Neuronal stem cell (in vitro differentiated cells): Measurements from ENCODE around the gene CNTN5.

Experiments
- DNase-seq: peaks from one replicate; pipeline ENCODE4 v3.0.0-alpha.2; 2013; ENCODE audit warnings: low spot score
- H2AFZ ChIP-seq: one replicate; pipeline ENCODE4 v1.6.1; 2013; ENCODE audit warnings: mild to moderate bottlenecking, low read length, inconsistent platforms
- H2AK5ac ChIP-seq: 2 replicates; pipeline ENCODE4 v1.6.1; 2013; ENCODE audit warnings: low read depth, mild to moderate bottlenecking, inconsistent platforms, low read length, moderate library complexity, mixed read lengths
- H2BK120ac ChIP-seq: 2 replicates; pipeline ENCODE4 v1.6.1; 2013; ENCODE audit warnings: low read depth, mild to moderate bottlenecking, inconsistent platforms, low read length, moderate library complexity, mixed read lengths
- H2BK12ac ChIP-seq: one replicate; pipeline ENCODE4 v1.6.1; 2013; ENCODE audit warnings: low read length, inconsistent platforms
- H2BK15ac ChIP-seq: 2 replicates; pipeline ENCODE4 v1.6.1; 2013; ENCODE audit warnings: mild to moderate bottlenecking, low read length, inconsistent platforms, mixed read lengths
- H2BK5ac ChIP-seq: one replicate; pipeline ENCODE4 v1.6.1; 2013; ENCODE audit warnings: inconsistent platforms, mild to moderate bottlenecking, low read length, moderate library complexity
- H3K14ac ChIP-seq: one replicate; pipeline ENCODE4 v1.6.1; 2013; ENCODE audit warnings: low read length, inconsistent platforms
- H3K18ac ChIP-seq: 2 replicates; pipeline ENCODE4 v1.6.1; 2013; ENCODE audit warnings: low read length, inconsistent platforms
- H3K23ac ChIP-seq: 2 replicates; pipeline ENCODE4 v1.6.1; 2013; ENCODE audit warnings: low read depth, mild to moderate bottlenecking, mixed read lengths, low read length, inconsistent platforms; ENCODE audit not compliant: poor library complexity
- H3K27ac ChIP-seq: replicated peaks from 3 replicates; pipeline ENCODE4 v1.5.1; 2013; ENCODE audit warnings: low read length, inconsistent platforms
- H3K27me3 ChIP-seq, 3 experiments: 2 replicates each; pipeline ENCODE4 v1.6.1; 2013; ENCODE audit warnings: low read length in 3 of 3, mild to moderate bottlenecking in 2 of 3, inconsistent platforms in 1 of 3, low read depth in 1 of 3, mixed read lengths in 1 of 3, moderate library complexity in 1 of 3; ENCODE audit not compliant: control insufficient read depth in 3 of 3, insufficient read depth in 3 of 3
- H3K36me3 ChIP-seq, 2 donors: replicated peaks in 1 of 2; 2 replicates each; pipeline ENCODE4 v1.6.1; 2013; ENCODE audit warnings: low read length in 2 of 2; ENCODE audit not compliant: control insufficient read depth in 2 of 2, insufficient read depth in 2 of 2
- H3K4ac ChIP-seq: 2 replicates; pipeline ENCODE4 v1.6.1; 2013; ENCODE audit warnings: inconsistent platforms, mild to moderate bottlenecking, low read length, moderate library complexity
- H3K4me1 ChIP-seq, 2 donors: 1 replicate in 1 of 2; 2 replicates in 1 of 2; pipeline ENCODE4 v1.6.1; 2013; ENCODE audit warnings: low read length in 2 of 2, low read depth in 1 of 2; ENCODE audit not compliant: control insufficient read depth in 2 of 2, insufficient read depth in 1 of 2
- H3K4me2 ChIP-seq: one replicate; pipeline ENCODE4 v1.6.1; 2013; ENCODE audit warnings: mild to moderate bottlenecking, low read length, inconsistent platforms; ENCODE audit not compliant: insufficient read depth, poor library complexity, severe bottlenecking
- H3K4me3 ChIP-seq, 2 donors: 2 replicates each; pipeline ENCODE4 v1.5.1; 2013; ENCODE audit warnings: low read length in 2 of 2, mild to moderate bottlenecking in 2 of 2, inconsistent platforms in 1 of 2, moderate library complexity in 1 of 2
- H3K79me1 ChIP-seq: one replicate; pipeline ENCODE4 v1.6.1; 2013; ENCODE audit warnings: low read depth, mild to moderate bottlenecking, inconsistent platforms, low read length, moderate library complexity
- H3K9ac ChIP-seq: one replicate; pipeline ENCODE4 v1.6.1; 2013; ENCODE audit warnings: mild to moderate bottlenecking, low read depth, low read length, inconsistent platforms; ENCODE audit not compliant: poor library complexity
- H3K9me3 ChIP-seq, 2 donors: replicated peaks in 1 of 2; 2 replicates each; pipeline versions ENCODE3 to v1.6.1; 2013; ENCODE audit warnings: low read length in 2 of 2, mild to moderate bottlenecking in 2 of 2, inconsistent platforms in 1 of 2, low read depth in 1 of 2, mixed read lengths in 1 of 2, moderate library complexity in 1 of 2; ENCODE audit not compliant: control insufficient read depth in 2 of 2, insufficient read depth in 1 of 2
- H4K8ac ChIP-seq: one replicate; pipeline ENCODE4 v1.6.1; 2013; ENCODE audit warnings: low read depth, mild to moderate bottlenecking, inconsistent platforms, low read length, moderate library complexity
- H4K91ac ChIP-seq: one replicate; pipeline ENCODE4 v1.6.1; 2013; ENCODE audit warnings: low read length, low read depth, mild to moderate bottlenecking, inconsistent platforms; ENCODE audit not compliant: poor library complexity
- WGBS, 2 donors: extraction: QIAGEN DNeasy Blood & Tissue Kit; methylation state at CpG; one replicate each; pipeline ENCODE4 v1.1.7; 2013; ENCODE audit warnings: missing lambda C conversion rate in 2 of 2, mixed read lengths in 1 of 2; ENCODE audit not compliant: insufficient read length in 2 of 2, insufficient replicate concordance in 1 of 2; ENCODE audit errors: extremely low coverage in 2 of 2; 5-methylcytosine and 5-hydroxymethylcytosine counted together

The CNTN5 gene

GRCh38 chr11:99135508-99135907 is 114.8 kb downstream of the CNTN5 start:
- WGBS, 2 donors, result no CpG with 5 or more reads among the region's 1 CpG
- H2BK120ac ChIP-seq, result no peak overlapping the region
- no peak overlapping the region for H2AK5ac ChIP-seq
- no peak overlapping the region for H3K4me2 ChIP-seq
- no peak for DNase-seq
- H3K27me3 ChIP-seq, result no peaks in the 10 kb centered on the region
- no peak overlapping the region for H2BK5ac ChIP-seq
- H3K27ac ChIP-seq, result no peak overlapping the region
- no peak overlapping the region for H2AFZ ChIP-seq
- no peak overlapping the region for H4K91ac ChIP-seq
- no peak overlapping the region for H3K14ac ChIP-seq
- no peak overlapping the region for H3K4me3 ChIP-seq
- no peaks in the 10 kb centered on the region for H3K79me1 ChIP-seq
- H3K4ac ChIP-seq, result no peak overlapping the region
- H4K8ac ChIP-seq, result no peak overlapping the region
- H3K4me1 ChIP-seq, result no peaks in the 10 kb centered on the region
- no peak overlapping the region for H2BK12ac ChIP-seq
- H3K36me3 ChIP-seq, result no peaks in the 10 kb centered on the region
- no peak overlapping the region for H3K23ac ChIP-seq
- H3K9me3 ChIP-seq, result no peaks in the 10 kb centered on the region
- no peak overlapping the region for H3K9ac ChIP-seq
- H3K18ac ChIP-seq, result no peak overlapping the region
- no peak overlapping the region for H2BK15ac ChIP-seq

GRCh38 chr11:99142237-99142636 is 121.5 kb downstream of the CNTN5 start:
- no peak overlapping the region for H2BK120ac ChIP-seq
- H3K9ac ChIP-seq, result peak overlapping the region; percentile 37
- H2BK12ac ChIP-seq, result no peak overlapping the region
- H3K14ac ChIP-seq, result peak overlapping the region; percentile 47
- no peak overlapping the region for H3K4me3 ChIP-seq
- no peak overlapping the region for H3K18ac ChIP-seq
- H3K79me1 ChIP-seq, result no peaks in the 10 kb centered on the region
- H3K4ac ChIP-seq, result no peak overlapping the region
- no peaks in the 10 kb centered on the region for H3K27me3 ChIP-seq
- H4K8ac ChIP-seq, result no peak overlapping the region
- no peaks in the 10 kb centered on the region for H3K36me3 ChIP-seq
- H3K23ac ChIP-seq, result peak overlapping the region; percentile 23
- no peak overlapping the region for H3K4me2 ChIP-seq
- no CpG with 5 or more reads among the region's 4 CpGs for WGBS, 2 donors
- no peaks in the 10 kb centered on the region for H3K4me1 ChIP-seq
- H3K9me3 ChIP-seq, result no peaks in the 10 kb centered on the region
- no peak overlapping the region for H2AK5ac ChIP-seq
- H3K27ac ChIP-seq, result no peak overlapping the region
- H4K91ac ChIP-seq, result no peak overlapping the region
- DNase-seq, result no peak
- H2AFZ ChIP-seq, result no peak overlapping the region
- no peak overlapping the region for H2BK15ac ChIP-seq
- no peak overlapping the region for H2BK5ac ChIP-seq

GRCh38 chr11:99148352-99148751 is 127.6 kb downstream of the CNTN5 start:
- H3K4me2 ChIP-seq, result no peak overlapping the region
- no peak overlapping the region for H3K4ac ChIP-seq
- no peak overlapping the region for H3K9ac ChIP-seq
- no peak overlapping the region for H3K4me3 ChIP-seq
- H2BK120ac ChIP-seq, result no peak overlapping the region
- no peak overlapping the region for H2AFZ ChIP-seq
- H4K8ac ChIP-seq, result no peak overlapping the region
- no peaks in the 10 kb centered on the region for H3K4me1 ChIP-seq
- H3K36me3 ChIP-seq, result no peaks in the 10 kb centered on the region
- no peaks in the 10 kb centered on the region for H3K79me1 ChIP-seq
- H2BK12ac ChIP-seq, result no peak overlapping the region
- no peak for DNase-seq
- H3K23ac ChIP-seq, result no peak overlapping the region
- no peaks in the 10 kb centered on the region for H3K27me3 ChIP-seq
- H2AK5ac ChIP-seq, result no peak overlapping the region
- H2BK5ac ChIP-seq, result no peak overlapping the region
- no peak overlapping the region for H4K91ac ChIP-seq
- H2BK15ac ChIP-seq, result no peak overlapping the region
- no peak overlapping the region for H3K14ac ChIP-seq
- H3K9me3 ChIP-seq, result no peaks in the 10 kb centered on the region
- no peak overlapping the region for H3K18ac ChIP-seq
- no peak overlapping the region for H3K27ac ChIP-seq

GRCh38 chr11:99154277-99154676 is 133.5 kb downstream of the CNTN5 start:
- WGBS, 2 donors, result no CpG with 5 or more reads among the region's 5 CpGs
- H3K4me1 ChIP-seq, result no peaks in the 10 kb centered on the region
- H3K4ac ChIP-seq, result no peak overlapping the region
- no peak overlapping the region for H2AK5ac ChIP-seq
- no peak overlapping the region for H2AFZ ChIP-seq
- H3K4me3 ChIP-seq, result peak overlapping the region in 1 of 2 donors; percentile 21
- H4K8ac ChIP-seq, result no peak overlapping the region
- H3K36me3 ChIP-seq, result no peaks in the 10 kb centered on the region
- H2BK12ac ChIP-seq, result no peak overlapping the region
- H3K23ac ChIP-seq, result peak overlapping the region; percentile 11
- H2BK5ac ChIP-seq, result no peak overlapping the region
- peak overlapping the region; percentile 39 for H3K18ac ChIP-seq
- H3K27ac ChIP-seq, result no peak overlapping the region
- peak overlapping the region; percentile 57 for H3K14ac ChIP-seq
- no peak overlapping the region for H3K4me2 ChIP-seq
- no peak for DNase-seq
- no peak overlapping the region for H4K91ac ChIP-seq
- no peaks in the 10 kb centered on the region for H3K79me1 ChIP-seq
- no peaks in the 10 kb centered on the region for H3K9me3 ChIP-seq
- H3K27me3 ChIP-seq, result no peaks in the 10 kb centered on the region
- H2BK15ac ChIP-seq, result peak overlapping the region; percentile 6
- peak overlapping the region; percentile 52 for H2BK120ac ChIP-seq
- H3K9ac ChIP-seq, result no peak overlapping the region
